COLO668 (cell line): ENCODE results near the gene SLC6A6.

Experiments used
- DNase-seq: peaks from one replicate; lab custom pipeline; 2025; ENCODE audit not compliant: unreplicated experiment; lab: John Stamatoyannopoulos, UW

SLC6A6 gene

GRCh38 chr3:14518432-14518802 lies 116.0 kb downstream of the SLC6A6 start:
- DNase-seq, result no peak

GRCh38 chr3:14518893-14519292 lies 116.5 kb downstream of the SLC6A6 start:
- DNase-seq, result no peak

GRCh38 chr3:14519406-14519805 lies 117.0 kb downstream of the SLC6A6 start:
- DNase-seq, result no peak

DNA sequence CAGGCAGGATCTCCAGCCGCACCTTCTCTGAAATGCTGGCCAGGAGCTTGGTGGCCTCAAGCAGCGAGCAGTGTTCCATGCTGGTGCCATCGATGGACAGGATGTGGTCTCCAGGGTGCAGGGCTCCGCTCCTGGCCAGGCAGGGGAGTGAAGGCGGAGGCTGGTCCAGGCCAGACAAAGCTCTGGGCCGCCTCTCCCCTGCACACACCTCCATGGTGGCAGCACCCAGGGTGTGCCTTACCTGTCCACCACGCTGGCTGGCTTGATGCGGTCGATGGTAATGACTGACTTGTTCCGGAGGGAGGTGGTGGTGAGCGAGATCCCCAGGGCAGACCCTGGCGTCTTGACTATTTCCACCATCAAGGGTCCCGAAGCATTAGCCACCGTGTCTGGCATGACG lies 117.7 kb downstream of the SLC6A6 start:
- DNase-seq, result no peak

GRCh38 chr3:14520967-14521366 lies 118.6 kb downstream of the SLC6A6 start:
- DNase-seq, result no peak

- no peak for DNase-seq
These were observed 119.2 kb downstream of the SLC6A6 start for GRCh38 chr3:14521611-14522010.

DNA sequence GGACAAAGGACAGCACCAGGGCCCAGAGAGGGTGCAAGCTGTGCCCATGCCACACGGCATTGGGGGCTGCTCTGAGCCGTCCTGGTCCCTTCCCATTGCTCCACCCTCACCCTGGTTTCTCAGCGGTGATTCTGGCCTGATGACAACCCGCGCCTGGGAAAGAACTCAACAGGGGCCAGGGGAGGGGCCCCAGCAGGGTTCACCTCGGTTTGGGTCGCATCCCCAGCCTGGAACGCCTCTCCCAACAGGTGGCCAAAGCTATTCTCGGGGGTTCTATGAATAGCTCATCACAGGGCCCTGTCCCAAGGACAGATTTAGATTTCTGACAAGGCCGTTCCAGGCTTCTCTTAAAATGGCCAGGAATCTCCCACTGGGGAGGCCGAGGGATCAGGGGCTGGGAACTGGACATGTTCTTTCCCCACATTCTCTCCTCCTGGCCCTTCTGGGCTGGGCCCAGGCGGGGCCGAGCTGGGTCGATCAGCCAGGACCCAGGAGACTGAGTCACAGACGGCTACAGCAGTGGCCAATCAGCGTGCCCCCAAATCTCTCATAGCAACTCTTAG lies 119.8 kb downstream of the SLC6A6 start:
- DNase-seq, result no peak

GRCh38 chr3:14522768-14523167 lies 120.4 kb downstream of the SLC6A6 start:
- DNase-seq, result no peak

- no peak for DNase-seq
These were observed 121.4 kb downstream of the SLC6A6 start for GRCh38 chr3:14523792-14524191.

DNA sequence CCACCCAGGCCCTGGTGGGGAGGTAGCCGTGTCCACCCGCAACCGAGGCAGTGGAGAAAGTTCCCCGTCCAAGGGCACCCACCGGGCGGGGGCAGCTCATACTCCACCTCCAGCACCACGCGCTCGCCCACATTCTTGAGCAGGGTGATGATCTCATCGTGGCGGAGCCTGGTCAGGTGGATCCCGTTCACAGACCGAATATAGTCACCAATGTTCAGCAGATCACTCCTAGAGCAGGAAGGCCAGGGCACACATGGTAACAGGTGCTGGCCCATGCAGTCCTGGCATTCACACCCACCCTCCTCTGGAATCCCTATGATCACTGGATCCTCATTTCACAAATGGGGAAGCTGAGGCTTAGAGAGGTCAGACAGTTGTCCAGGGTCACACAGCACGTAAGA lies 121.9 kb downstream of the SLC6A6 start:
- DNase-seq, result no peak

DNA sequence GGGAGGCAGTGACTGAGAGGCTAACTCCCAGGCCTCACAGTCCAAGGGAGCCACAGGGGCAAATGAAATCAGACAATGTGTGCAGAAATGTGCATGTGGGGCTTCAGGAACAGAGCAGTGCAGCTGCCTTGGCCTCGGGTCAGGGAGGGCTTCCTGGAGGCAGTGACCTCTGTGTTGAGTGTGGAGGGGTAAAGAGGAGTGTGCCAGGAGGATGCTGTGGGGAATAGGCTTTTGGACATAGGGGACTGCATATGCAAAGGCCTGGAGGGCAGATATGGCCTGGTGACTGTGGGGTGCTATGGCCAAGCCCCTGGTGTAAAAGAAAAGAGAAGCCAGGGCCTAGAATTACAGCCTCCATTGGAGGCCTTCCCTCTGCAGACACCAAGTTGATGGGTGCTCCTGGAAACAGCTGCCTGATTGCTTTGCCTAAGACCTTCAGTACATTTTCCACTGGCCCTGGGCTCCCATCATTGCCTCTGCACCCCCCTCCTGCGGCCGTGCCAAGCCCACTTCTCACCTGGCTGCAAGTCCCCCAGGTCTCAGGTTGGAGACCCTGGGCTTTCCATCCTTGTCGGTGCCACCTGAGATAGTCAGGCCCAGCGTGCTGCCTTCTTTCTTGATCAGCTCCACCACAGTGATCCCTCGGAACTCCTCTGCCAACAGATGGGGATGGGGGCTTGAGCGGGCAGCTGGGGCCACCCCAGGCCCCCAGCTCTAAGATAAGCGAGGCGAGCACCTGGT lies 122.7 kb downstream of the SLC6A6 start:
- no peak for DNase-seq

DNA sequence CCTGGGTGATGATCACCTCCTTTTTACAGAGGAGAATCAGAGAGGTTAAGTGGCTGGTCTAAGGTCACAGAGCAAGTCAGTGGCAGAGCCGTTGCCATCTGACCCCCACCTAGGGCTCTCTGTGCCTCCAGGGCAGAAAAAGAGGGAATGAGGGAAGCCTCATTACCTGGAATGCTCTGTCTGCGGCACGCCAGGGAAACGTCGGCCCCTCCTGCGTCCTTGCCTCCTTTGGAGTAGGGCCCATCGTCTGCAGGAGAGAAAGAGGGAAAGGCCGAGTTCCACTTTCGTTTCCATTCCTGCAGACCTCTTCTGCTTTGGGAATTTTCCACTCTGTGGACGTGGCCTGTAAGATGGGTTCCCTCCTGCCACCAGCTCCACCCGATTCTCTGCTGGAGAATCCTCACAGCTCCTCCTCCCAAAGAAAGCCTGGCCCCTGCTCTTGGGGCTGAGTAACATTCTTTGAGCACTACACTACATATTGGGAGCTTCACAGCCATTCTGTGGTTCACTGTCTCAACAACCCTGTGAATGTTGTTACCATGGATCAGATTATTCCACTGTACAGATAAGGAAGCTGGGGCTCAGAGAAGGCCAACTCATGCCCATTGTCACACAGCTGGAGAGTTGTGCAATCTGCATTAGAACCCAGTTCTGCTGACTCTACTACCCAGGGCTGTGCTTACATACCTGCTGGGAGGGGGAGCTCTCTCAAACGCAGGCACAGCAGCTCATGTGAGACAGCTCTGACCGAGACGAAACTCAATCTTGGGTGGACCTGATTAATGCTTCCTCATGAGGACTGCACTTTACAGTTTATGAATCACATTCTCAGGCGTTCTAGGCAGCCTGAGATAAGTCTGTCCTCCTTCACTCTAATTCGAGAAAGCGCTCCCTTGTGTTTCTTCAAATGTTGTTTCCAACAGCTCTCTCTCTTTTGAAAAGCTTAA lies 123.6 kb downstream of the SLC6A6 start:
- no peak for DNase-seq

DNA sequence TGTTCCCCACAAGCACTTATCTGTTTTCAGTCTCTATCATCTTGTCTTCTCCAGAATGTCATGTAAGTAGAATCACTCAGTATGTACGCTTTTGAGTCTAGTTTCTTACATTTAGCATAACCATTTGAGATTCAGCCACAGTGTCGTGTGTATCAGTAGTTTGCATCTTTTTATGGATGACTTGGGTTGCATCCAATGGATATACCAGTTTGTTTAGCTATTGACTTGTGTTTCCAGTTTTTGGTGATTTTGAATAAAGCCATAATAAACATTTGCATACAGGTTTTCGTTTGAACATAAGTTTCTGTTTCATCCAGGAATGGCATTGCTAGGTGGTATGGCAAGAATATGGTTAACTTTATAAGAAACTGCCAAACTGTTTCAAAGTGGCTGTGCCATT lies 125.7 kb downstream of the SLC6A6 start:
- no peak for DNase-seq

- no peak for DNase-seq
These were observed 129.5 kb downstream of the SLC6A6 start for GRCh38 chr3:14531856-14532395.

DNA sequence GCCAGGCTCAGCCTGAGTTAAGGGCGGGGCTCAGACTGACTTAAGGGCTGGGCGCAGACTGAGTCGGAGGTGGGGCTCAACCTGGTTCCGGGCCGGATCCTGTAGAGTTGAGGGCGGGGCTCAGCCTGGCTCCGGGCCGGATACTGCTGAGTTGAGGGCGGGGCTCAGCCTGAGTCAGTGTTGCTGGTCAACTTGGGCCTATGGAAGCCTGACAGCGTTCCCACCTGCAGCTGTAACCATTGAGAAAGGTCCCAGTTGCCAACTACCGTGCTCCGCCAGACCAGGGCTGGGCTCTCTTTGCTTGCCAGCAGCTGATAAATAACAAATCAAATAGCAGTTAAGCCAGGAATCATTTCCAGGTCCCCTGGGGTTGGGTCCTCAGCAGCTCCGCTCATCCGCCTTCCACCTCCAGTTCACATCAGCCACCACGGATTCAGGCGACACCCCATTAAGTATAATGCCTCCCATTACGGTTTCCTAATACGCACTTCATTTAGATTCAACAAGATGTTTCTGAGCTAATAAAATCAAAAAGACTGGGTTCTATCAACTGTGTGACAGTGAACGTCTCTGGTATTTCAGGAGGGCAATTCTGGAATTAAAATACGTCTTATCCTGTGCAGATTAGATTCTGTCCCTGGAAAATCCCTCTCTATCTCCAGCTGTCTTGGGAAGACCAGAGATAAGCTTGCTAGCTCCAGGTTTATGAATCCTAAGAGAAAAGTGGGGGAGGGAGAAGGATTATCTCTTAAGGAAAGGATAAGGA lies 130.5 kb downstream of the SLC6A6 start:
- peak; percentile 4 for DNase-seq

GRCh38 chr3:14533457-14533958 lies 131.1 kb downstream of the SLC6A6 start:
- DNase-seq, result no peak

DNA sequence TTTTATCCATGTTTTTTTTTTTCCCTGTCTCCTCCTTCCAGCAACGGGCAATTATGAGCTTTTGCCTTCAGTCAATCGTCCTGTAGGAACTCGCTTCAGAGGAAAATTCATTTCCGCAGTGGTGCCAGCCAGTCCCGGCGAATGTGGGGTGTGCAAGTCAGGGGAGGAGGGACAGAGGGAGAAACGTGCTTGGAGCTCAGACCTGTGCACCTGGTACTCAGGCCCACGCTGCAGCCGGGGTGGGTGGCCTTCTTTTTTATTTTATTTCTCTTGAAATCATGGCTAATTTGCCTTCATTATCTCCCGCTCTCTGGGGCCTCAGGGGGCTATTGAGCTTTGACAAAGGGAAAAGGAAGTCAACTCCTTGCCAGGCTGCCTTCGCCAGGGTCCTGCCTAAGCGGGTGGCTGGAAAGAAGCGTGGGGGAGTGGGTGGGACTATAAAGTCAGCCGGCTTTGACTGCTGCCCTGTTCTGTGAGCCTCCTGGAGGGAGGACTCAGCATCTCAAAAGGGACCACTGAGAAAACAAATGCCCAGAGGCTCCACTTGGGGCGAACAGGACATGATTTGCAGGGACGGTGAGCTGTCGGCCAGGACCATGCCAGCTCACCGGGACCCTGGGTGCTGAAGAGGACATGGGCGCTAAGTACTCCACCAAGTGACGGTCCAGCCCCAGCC lies 132.2 kb downstream of the SLC6A6 start:
- DNase-seq, result no peak

- no peak for DNase-seq
These were observed 133.2 kb downstream of the SLC6A6 start for GRCh38 chr3:14535616-14536015.

DNA sequence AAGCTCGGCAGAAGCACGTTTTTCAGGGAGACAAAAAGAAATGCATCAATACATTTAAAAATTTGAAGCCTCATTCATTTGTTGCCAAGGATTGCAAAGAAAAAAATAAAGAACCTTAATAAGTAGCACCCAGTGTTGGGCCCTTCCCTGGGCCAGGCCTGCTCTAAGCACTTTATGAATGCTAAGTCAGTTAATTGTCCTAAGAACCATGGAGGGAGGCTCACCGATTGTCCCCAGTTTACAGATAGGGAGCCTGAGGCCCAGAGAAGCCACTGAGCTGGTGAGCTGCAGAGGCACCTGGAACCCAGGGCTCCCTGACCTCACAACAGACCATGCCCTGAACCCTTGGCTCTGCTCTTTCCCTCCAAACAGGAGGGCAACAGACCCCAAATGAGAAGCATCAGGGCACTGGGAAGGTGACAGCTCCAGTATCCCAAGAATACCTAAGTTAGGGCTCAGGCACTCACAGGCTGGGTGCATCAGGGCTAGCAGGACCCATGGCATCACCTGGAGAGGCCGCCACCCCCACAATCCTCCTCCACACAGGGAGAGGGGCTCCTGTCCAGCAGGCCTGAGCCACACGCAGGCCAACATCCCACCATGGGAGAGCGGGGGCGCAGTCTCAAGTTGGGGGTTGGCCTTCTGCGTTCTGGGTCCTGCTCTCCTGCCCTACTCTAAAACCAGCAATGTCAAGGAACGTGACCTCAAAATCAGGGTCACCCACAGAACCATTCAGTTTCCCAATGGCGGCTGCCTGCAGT lies 133.8 kb downstream of the SLC6A6 start:
- no peak for DNase-seq
